GM12864 (cell line): Measurements from ENCODE around the gene TMEM187.

ENCODE experiments used
- DNase-seq: peaks from one replicate; pipeline ENCODE4 v3.0.0-alpha.2; 2011; ENCODE audit warnings: low read depth
- H3K4me3 ChIP-seq: 2 replicates; pipeline ENCODE4 v1.5.1; 2011; ENCODE audit warnings: mild to moderate bottlenecking, low read depth, low read length, control low read depth
- CTCF ChIP-seq: IDR thresholded peaks from 2 replicates; pipeline ENCODE4 v1.5.1; 2011; ENCODE audit warnings: low read depth, mild to moderate bottlenecking, moderate library complexity, low read length, control low read depth, inconsistent platforms; ENCODE audit errors: missing control alignments

TMEM187 gene

DNA sequence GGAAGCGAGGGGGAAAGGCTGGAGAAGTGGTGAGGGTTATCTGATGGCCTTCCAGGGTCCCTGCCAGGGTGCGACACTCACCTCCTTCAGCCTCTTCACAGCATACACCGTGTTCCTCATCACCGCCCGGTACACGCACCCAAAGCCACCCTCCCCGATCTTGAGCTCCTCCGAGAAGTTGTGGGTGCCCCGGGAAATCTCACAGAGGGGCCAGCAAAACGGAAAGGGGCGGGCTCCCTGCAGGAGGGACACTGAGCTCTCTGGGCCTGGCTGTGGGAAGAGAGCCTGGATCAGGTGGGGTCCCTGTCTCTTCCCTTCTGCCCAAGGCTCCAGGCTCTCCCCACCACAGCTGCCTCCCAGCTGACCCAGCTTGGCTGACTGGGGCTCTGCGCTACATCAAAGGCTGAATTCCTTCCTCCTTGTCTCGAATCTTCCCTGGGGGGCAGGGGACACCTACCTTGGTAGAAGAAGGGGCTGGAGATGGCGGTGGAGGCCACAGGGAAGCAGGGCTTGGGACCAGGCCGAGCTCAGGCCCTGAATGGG, 46.0 kb downstream of the TMEM187 start:
- no peak for TF ChIP-seq CTCF
- H3K4me3 ChIP-seq, result peak overlapping the region; percentile 83
- no peak for DNase-seq

GRCh38 chrX:154019061-154019621, 46.6 kb downstream of the TMEM187 start:
- DNase-seq, result no peak
- TF ChIP-seq CTCF, result no peak
- peak overlapping the region; percentile 83 for H3K4me3 ChIP-seq

GRCh38 chrX:154019633-154020528, 47.3 kb downstream of the TMEM187 start, which contains the start of gene IRAK1:
Gene IRAK1, minus strand, starts transcription at chrX:154019902. Its CDS starts 90 bp downstream, at chrX:154019812.
- H3K4me3 ChIP-seq, result peak within 1 kb of the TSS; percentile 83
- TF ChIP-seq CTCF, result no peak
- DNase-seq, result no peak

- no peak for TF ChIP-seq CTCF
- H3K4me3 ChIP-seq, result peak overlapping the region; percentile 83
- DNase-seq, result no peak
These were observed 48.1 kb downstream of the TMEM187 start for GRCh38 chrX:154020536-154021115.

- DNase-seq, result no peak
- no peak for TF ChIP-seq CTCF
- H3K4me3 ChIP-seq, result peak overlapping the region; percentile 83
These were observed 48.6 kb downstream of the TMEM187 start for GRCh38 chrX:154021131-154021611.

DNA sequence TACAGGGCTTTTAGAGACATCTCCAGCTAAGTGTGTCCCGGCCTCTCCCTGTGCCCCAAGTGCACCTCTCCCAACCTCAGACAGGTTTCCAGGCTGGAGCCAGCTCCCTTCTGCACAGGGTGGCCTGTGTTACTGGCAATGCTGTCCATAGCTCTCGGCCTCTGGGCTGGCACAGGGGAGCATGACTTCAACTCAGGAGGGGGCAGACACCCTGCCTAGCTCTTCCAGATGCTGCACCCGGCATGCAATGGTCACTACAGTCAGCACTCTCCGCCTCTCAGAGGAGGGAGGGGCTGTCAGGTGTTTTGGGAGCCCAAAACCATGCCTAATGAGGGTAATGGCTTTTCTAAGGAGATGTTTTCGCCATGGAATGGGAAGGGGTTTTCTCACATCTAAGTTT, 49.6 kb downstream of the TMEM187 start:
- H3K4me3 ChIP-seq, result no peak overlapping the region
- no peak for DNase-seq
- no peak for TF ChIP-seq CTCF
